Stimulated activated CD4-positive, alpha-beta T cell treated with anti-CD3 and anti-CD28 coated beads, Interleukin-2, amount 100 ng/mL, for 4 hours (primary cell): ENCODE results near the gene CDS2.

Experiments used
- DNase-seq: peaks from one replicate; pipeline ENCODE4 v3.0.0-alpha.2; 2020; ENCODE audit warnings: low read depth

Gene CDS2

GRCh38 chr20:5153612-5154542 is 27.1 kb downstream of the CDS2 start:
- DNase-seq, result no peak

DNA sequence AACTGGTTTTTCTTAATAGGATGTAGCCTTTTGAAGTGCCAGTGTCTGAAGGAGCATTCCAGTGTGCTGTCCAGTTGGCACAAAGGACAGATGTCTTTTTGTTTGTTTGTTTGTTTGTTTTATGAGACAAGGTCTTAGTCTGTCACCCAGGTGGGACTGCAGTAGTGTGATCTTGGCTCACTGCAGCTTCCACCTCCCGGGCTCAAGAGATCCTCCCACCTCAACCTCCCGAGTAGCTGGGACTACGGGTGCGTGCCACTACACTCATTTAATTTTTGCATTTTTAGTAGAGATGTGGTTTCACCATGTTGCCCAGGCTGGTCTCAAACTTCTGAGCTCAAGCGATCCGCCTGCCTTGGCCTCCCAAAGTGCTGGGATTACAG is 27.7 kb downstream of the CDS2 start:
- no peak for DNase-seq

DNA sequence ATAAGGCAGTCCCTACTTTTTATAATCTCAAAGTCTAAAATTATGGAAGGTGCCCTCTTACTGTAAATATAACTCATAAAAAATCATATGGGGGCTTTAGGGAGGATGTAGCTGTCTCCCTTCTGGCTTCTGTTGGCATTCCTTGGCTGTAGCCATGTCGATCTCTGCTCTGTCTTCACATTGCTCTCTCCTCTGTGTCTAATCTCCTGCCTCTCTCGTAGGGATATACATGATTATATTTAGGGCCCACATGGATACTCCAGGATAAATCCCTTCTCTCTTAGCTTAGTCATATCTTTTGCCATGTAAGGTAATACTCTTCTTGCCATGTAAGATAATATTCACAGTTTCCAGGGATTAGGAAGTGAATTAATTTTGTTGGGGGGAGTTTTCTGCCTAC is 28.6 kb downstream of the CDS2 start:
- no peak for DNase-seq

DNA sequence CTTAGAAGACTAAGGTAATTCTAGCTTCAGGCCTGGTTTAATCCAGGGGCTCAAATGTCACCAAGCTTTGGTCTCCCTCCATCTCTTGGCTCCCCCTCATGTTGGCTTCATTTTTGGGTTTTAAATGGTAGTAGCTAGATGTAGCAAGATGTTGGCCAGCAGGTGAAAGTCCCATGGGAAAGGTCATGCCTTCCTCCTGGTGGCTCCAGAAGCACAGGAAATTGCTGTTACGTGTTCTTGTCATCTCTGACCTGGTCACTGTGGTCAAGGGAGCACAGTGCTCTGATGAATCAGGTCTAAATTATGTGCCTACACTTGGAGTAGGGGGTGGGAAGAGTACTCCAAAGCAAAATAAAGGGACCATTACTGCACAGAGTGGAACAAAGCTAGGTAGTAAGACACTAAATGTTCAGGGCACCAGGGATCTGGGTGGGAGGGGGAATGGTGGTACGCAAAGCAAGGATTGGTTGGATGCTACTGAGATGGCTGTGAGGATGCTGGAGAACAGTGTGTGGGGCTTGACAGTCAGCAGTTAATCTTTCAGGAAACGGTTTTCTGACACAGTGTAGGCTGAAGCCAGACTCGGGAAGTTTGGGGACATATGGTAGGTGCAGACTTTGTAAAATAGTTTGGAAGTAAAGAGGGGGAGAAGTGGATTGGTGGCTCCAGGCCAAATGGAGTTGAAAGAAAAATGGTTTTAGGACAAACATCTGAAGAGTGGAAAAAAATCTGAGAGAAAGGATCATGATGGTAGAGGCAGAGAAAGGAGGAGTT is 30.1 kb downstream of the CDS2 start:
- DNase-seq, result no peak

- no peak for DNase-seq
Measured at GRCh38 chr20:5159928-5160327, 33.1 kb downstream of the CDS2 start.

DNA sequence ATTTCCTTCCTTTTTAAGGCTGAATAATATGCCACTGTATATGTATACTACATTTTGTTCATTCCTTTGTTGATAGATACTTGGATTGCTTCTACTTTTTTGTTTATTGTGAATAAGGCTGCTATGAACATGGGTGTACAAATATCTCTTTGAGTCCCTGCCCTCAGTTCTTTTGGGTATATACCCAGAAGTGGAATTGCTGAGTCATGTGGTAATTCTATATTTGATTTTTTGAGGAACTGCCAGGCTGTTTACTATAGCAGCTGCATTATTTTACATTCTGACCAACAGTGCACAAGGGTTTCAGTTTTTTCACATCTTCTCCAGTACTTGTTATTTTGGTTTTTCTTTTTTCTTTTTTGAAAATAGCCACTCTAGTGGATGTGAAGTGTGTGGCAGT is 34.1 kb downstream of the CDS2 start:
- DNase-seq, result no peak

GRCh38 chr20:5161536-5162164 is 34.8 kb downstream of the CDS2 start:
- no peak for DNase-seq

GRCh38 chr20:5164645-5165625 is 38.1 kb downstream of the CDS2 start:
- DNase-seq, result no peak

DNA sequence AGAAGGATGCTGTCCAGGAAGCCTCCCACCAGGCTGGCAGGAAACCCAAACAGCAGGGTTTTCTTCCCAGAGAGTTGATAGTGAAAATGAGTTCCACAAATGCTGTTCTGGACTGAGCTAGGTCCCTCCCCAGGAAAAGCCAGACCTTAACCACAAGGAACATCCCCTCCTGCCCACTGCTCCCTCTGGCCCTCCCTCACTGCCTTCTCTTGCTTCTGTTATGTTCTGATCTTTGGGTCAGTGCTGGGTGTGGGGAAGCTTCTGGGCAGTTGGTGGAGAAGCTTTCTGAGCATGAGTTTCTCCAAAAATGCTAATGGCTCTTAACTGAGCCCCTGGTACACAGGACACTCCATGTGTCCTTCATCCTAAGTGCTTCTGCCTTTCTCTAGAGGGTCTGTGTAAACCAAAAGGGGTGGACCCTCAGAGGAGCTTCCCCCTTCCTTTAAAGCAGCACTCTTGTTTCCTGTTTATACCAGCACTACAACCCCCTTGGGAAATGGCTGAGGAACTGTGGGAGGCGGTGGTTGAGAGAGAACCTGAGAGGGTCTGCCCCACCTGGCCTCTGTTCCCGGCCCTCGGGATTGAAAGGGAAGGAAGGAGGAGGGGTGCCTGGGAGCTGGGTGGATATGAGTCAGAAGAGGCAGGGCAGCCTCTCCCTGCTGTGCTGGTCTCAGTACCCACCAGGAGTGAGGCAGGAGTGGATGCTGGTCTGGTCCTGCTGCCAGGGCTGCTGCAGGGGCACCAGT is 42.0 kb downstream of the CDS2 start:
- DNase-seq, result no peak

DNA sequence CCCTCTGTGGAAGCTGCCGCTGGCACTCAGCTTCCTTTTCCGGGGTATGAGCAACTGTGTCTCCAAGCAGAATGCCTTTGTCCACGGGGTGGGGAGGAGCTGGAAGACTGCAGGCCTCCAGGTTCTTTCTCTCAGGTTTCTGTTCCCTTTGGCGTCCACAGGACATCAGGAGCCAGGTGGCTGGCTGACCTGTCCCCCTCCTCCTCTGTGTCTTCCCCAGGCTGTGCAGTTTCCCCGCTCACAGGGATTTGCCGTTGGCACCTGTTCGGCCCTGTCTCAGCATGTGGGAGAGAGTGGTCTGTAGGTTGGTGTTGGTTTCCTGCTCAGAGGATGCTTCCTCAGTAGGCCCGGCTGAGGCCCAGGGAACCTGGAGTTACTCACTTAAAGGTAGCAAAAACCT is 43.5 kb downstream of the CDS2 start:
- no peak for DNase-seq

DNA sequence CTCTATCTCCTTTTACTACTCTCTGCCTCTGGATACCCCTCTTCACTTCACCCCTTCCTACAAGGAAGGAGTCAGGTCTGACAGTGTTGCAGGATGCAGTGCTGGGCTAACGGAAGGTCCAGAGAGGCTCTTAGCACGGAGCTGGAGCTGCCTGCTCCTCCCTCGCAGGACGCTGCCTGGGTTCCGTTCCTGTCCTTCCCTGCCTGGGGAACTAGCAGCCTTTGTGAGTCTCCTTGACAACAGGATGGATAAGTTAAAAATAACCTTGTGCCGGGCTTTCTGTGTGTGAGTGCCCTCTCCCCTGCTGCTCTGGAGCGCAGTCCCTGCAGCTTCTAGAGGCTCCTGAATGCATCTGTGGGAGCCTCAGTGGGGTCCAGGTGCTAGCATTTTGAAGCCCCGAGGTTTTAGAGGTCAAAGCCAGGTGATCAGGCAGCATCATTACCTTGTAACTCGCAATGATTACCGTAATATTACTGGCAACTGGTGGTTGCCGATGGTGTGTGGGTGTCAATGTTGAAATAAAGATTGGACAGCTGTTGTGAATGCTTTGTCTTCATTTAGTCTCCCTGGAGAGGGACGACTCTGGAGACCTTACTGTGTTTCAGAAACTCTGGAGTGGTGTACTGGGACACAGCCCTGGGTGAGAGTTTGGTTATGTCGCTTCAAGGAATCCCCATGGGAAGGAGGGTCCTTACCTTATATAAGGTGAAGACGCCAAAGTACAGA is 44.4 kb downstream of the CDS2 start:
- no peak for DNase-seq

GRCh38 chr20:5171790-5172164 is 45.0 kb downstream of the CDS2 start:
- no peak for DNase-seq

- DNase-seq, result no peak
Measured at GRCh38 chr20:5172167-5172601, 45.4 kb downstream of the CDS2 start.

GRCh38 chr20:5172903-5173463 is 46.2 kb downstream of the CDS2 start:
- no peak for DNase-seq

DNA sequence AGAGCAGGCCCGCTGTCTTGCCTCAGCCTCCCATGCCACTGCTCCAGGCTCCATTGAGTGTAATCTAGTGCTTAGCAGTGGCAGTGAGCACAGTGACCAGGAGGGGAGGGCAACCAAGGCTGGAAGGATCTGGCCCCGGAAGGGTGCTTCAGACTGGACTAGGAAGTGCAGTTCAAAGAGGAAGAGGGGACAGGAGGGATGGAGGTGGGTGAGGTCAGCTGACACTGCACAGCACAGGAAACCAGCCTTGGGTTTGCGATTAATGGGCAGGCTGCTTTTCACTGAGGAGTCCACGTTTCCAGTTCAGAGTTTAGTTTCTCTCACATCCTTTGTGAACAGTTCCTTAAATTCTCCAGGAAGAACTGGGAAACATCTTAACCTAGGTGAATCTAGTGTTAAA is 46.9 kb downstream of the CDS2 start:
- DNase-seq, result no peak

DNA sequence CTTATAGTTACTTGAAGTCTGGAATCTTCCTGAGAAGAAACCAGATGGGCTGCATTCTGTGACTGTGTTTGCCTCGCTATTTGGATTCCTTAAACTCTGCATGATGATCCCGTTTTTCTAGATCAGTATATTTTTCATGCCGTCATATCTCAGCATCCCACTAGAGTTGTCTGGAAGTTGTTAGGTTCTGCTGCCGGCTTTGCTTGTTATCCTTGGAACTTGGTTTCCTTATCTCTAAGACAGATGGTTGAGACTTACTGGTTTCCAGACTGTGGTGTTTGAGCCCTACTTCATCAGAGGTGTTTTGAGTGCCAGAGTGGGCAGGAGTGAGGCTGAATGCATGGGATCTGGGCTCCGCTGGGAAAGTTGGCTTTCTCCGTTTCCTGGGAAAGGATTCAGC is 50.3 kb downstream of the CDS2 start:
- no peak for DNase-seq

DNA sequence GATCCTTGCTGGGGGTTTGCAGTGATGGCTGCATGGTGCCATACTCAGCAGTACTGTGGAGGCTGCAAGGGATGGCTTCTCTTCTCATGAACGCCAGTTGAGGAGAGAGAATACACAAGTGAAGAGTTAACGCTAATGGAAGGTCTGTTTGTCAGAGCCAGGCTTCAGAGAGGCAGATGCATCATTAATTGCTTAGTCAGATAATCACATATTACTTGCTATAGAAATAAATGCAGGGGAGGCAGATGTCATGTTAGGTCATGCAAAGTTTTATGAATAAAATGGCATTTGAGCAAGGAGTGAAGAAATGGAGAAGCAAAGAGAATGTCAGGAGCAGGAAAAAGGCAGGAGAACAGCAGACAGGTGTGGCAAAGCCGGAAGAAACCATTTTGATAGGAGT is 51.2 kb downstream of the CDS2 start:
- no peak for DNase-seq

DNA sequence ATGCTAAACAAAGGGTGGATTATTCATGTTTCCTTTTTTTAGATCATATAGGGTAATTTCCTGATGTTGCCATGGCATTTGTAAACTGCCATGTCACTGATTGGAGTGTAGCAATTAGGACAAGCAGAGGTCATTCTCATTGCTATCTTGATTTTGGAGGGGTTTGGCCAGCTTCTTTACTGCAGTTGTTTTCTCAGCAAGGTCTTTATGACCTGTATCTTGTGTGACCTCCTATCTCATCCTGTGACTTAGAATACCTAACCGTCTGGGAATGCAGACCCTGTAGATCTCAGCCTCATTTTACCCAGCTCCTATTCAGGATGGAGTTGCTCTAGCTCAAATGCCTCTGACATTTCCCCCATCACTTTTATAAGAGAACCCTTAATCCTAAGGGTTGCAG is 53.6 kb downstream of the CDS2 start:
- no peak for DNase-seq

- DNase-seq, result no peak
Measured at GRCh38 chr20:5180933-5181332, 54.1 kb downstream of the CDS2 start.

DNA sequence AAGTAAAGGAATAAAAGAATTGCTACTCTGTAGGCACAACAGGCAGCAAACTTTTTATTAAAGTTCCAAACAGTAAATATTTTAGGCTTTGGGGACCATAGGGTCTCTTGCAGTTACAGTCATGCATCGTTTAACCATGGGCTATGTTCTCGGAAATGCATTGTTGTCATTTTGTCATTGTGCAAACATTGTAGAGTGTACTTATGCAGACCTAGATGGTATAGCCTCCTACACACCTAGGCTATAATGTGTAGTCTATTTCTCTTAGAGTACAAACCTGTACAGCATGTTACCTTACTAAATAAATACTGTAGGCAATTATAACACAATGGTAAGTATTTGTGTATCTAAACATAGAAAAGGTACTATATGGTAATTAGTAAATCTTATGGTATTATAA is 54.7 kb downstream of the CDS2 start:
- no peak for DNase-seq
